ENCODE data around the gene MMD2.
A peak's percentile ranks its signal among the peaks of the same experiment; 100 is the strongest.
"Not testable (repeated sequence)": the region's sequence is repeated elsewhere in the genome, so short reads cannot be mapped to it uniquely, and the experiment has no call there.

Gene MMD2

DNA sequence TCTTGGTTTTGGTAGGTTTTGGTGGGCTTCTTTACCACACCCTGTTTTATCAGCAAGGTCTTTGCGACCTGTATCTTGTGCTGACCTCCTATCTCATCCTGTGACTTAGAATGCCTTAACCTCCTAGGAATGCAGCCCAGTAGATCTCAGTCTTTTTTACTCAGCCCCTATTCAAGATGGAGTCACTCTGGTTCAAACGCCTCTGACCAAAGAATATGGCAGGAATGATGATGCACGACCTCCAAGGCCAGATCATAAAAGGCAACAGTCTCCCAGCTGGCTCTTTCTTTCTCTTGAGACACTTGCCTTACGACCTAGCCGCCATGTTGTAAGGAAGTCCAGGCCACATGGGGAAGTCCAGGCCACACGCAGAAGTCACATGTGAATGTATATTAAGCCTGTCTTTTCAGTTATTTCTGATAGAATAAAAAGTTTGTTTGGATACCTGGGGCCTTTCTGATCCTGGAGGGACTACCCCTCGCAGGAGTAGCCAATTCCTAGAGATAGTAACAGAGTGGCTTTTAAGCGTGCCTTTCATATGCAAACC is 65.0 kb downstream of the MMD2 start:
- no peak for DNase-seq (ENCODE audit: low read depth)

DNA sequence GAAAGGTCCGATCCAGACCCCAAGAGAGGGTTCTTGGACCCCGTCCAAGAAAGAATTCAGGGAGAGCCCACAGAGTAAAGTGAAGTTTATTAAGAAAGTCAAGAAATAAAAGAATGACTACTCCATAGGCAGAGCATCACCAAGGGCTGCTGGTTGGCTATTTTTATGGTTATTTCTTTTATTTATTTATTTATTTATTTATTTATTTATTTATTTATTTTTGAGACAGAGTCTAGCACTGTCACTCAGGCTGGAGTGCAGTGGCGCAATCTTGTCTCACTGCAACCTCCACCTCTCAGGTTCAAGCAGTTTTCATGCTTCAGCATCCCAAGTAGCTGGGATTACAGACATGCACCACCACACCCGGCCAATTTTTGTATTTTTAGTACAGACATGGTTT is 65.8 kb downstream of the MMD2 start:
- not testable (repeated sequence) for DNase-seq (ENCODE audit: low read depth)

DNA sequence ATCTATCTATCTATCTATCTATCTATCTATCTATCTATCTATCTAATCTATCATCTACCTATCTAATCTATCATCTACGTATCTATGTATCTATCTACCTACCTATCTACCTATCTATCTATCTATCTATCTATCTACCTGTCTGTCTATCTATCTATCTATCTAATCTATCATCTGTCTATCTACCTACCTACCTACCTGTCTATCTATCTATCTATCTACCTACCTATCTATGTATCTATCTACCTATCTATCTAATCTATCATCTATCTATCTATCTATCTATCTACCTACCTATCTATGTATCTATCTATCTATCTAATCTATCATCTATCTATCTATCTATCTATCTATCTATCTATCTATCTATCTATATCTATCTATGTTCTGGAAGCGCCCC is 67.5 kb downstream of the MMD2 start:
- DNase-seq (ENCODE audit: low read depth) = not testable (repeated sequence)

DNA sequence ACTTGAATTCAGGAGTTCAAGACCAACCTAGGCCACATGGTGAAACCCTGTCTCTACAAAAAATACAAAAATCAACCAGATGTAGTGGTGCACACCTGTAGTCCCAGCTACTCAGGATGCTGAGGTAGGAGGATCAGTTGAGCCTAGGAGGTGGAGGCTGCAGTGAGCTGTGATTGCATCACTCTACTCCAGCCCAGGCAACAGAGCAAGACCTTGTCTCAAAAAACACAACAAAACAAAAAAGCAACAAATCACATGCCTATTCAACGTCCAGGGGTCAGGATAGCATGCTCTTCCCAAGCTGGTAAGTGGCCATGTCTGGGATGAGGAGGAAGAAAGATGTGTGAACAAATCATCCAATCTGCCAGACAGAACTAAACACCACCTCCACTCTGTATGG is 69.3 kb downstream of the MMD2 start:
- no peak for DNase-seq (ENCODE audit: low read depth)

DNA sequence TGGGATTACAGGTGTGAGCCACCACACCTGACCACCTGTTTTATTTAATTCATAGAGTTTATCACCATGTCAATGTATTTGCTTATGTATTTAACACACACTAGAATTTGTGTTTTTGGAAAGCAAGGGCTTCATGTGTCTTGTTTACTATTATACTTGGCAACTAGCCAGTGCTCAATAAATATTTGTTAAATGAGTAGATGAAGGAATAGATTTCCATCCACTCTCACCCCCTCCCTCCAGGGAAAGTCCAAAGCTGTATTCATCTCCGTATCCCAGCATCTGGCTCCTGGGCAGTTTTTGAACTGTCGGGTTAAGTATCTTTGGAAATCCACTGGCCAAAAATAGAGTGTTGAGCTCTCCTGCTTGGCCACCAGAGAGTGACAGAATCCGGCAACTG is 70.8 kb downstream of the MMD2 start:
- DNase-seq (ENCODE audit: low read depth) = no peak

DNA sequence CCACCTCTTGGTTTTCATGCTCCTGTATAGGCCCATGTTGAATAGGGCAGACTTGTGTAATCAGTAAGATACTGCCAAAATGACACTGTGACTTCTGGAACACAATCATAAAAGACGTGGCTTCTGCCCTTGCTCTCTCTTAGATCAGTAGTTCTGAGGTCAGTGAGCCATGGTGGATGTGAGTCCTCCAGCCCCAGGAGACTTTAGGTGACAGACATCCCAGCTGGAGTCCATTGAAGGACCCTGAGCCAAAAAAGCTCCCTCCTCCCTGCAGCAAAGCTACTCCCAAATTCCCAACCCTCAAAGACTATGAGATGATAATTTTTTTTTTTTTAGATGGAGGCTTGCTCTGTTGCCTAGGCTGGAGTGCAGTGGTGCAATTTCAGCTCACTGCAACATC is 72.3 kb downstream of the MMD2 start:
- no peak for DNase-seq (ENCODE audit: low read depth)

DNA sequence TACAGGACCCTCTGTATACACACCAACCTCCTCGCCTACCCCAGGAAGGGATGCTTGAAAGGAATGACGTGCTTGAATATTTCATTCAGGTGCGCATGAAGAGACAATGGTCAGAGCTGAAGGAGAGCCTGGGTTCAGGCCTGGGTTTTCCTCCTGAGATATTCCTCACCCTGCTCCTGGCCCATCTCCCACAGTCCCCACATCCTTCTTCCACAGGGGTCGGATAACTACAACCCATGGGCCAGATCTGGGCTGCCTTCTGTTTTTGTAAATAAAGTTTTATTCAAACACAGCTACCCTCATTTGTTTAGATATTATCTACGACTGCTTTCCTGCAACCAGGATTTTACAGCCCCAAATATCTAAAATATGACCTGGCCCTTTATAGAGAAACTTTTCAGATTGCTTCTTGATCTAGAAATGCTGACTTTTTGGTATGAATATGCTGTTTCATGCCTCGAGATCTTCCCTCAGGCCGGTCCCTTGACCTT is 73.6 kb downstream of the MMD2 start:
- no peak for DNase-seq (ENCODE audit: low read depth)

DNA sequence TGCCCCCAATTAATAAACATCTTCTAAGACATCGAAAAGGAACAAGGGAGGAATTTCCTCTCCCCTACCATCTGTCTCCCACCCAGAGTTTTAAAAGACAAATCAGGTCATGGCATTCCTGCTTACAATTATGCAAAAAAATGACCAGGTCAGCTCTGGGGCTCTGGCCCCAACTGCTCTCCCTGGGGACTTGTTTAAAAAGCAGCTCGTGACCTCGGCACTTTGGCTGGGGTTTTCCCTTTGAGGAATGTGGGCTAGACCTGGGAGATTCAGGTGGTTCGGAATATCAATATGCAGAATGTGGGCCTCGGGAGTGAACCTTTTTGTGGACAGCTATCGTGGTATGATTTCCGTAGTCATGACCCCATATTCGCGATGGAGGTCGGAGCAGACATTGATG is 74.8 kb downstream of the MMD2 start:
- DNase-seq (ENCODE audit: low read depth) = no peak

DNA sequence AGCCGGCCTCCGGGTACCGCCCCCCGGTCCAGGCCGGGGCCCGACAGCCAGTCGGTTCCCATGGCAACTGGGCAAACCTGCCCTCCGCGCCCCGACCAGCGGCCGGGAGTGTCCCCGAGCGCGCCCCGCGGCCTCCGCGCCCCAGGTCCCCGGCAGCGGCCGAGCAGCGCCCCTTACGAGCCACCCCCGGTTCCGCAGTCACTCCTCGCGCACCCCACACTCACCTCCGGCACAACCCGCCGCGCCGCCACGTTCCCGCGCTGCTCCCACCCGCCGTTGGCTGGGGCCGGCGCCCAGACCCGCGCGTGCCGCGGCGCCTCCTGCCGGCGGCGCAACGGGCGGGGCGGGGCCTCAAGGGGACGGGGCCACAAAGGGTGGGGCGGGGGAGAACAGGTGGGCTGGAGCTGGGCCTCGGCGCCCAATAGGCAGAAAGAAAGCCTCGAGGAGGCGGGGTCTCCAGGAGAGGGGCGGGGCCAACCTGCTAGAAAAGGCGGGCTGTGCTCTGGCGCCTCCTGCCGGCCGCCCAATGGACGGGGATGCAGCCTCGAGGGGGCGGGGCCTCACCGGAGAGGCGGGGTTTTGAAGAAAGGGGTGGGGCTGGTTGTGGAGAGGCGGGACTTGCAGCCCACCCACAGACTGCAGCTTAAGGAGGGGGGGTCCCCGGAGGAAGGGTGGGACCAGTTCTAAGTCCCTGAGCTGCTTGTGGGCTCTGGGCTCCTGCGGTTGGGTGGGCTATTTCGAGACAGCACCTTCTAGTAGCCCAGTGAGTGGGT is 75.4 kb downstream of the MMD2 start, which contains the start of gene RADIL:
Gene RADIL (minus strand): TSS at position 345 of the 773 bp plus-strand sequence. CDS start 5,577 bp downstream, outside the sequence.
- DNase-seq (ENCODE audit: low read depth) = peak; percentile 68

DNA sequence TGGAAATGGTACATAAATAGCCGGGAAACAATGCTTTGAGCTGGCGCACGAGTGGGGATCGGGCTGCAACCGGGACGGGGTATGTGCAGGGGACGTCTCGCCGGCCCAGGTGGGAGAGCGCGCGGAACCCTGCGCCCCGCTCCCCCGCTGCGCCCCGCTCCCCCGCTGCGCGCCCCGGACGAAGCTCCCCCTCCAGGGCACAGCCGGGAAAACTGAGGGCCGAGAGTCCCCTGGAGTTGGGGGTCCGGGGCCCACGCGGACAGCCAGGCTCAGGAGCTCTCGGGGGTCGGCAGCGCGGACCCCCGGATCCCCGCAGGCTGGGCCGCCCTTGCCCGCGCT is 76.0 kb downstream of the MMD2 start:
- no peak for DNase-seq (ENCODE audit: low read depth)

DNA sequence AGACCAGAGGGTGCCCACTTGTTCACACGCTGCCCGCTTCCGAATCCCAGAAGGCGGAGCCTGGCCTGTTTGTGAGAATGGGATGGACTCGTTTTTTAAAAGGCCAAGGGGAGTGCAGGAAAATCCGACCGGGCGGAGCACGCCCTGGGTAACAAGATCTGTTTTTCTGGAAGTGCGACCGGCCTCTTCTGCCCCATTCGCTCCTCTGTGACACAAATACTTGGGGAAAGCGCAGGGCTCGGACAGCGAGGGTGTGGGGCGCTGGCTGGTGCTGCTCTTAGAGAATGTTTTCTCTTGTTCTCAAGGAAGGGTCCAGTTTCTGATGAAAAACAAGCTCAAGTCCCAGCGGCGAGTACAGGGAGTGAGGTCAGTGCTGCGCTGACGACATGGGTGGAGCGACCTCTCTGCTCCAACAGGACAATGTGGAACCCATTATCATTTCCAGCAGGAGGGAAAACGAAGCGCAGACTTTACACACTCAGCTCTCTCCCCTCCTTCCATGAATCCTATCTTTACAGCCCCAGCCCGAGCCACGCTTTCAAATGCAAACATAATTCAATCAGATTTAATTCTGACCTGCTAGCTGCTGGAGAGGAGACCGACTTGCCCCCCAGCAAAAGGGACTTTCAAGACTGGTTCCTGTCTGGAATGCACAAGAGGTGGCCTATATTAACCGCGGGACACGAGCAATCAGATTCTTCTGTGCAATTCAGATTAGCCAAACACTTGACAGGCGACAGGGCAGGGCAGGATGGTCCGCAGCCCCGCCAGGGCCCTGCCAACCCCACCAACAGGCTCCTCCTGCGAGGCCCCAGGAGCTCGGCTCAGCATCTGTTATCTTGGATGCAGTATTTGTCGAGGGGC is 76.6 kb downstream of the MMD2 start:
- peak; percentile 46 for DNase-seq (ENCODE audit: low read depth)

DNA sequence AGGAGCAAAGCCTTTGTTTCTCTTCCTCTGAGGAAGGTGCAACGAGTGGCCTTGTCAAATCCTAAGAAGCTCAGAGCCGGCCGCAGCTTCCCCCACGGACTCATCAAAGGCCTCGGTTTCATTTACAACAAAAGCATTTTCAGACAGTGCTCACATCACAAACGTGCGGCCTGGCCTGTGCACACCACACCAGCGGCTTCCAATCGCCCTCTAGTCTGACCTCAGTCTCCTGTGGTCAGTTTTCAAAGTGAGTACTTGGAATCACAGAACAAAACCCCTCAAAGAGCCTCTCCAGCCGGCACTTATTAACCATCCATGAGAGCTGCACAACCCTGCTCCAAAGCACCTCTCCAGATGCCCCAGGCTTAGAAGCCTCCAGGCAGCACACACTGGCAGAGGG is 78.8 kb downstream of the MMD2 start:
- no peak for DNase-seq (ENCODE audit: low read depth)

DNA sequence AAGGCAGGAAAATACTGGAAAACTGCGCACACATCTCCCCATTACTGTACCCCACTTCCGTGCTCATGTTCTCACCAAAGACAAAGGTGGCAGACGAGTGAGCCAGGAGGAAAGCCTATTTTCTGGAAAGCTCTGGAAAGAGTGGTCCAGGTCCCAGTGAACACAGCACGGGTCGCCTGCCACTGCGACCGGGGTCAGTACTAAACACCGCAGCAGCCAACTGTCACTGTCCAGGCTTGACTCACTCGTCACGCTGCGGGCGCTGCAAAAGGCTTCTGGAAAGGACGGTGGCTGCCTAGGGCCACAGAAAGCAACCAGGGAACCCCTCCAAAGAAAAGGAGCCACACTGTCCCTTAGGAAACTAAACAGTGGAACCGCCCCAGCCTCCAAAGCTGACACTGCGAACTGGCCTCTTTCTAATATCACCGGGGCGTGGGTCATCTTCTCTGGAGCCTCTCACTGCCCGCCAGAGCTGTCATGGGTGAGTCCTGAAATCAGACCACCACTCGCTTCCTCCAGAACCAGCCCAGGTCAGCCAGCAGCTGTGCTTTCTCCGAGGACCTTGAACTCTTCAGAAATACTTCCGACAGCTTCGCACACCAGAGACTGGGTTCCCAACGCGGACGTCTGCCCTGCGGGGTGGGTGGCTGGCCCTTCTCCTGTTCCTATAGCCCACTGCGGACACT is 79.4 kb downstream of the MMD2 start:
- no peak for DNase-seq (ENCODE audit: low read depth)

DNA sequence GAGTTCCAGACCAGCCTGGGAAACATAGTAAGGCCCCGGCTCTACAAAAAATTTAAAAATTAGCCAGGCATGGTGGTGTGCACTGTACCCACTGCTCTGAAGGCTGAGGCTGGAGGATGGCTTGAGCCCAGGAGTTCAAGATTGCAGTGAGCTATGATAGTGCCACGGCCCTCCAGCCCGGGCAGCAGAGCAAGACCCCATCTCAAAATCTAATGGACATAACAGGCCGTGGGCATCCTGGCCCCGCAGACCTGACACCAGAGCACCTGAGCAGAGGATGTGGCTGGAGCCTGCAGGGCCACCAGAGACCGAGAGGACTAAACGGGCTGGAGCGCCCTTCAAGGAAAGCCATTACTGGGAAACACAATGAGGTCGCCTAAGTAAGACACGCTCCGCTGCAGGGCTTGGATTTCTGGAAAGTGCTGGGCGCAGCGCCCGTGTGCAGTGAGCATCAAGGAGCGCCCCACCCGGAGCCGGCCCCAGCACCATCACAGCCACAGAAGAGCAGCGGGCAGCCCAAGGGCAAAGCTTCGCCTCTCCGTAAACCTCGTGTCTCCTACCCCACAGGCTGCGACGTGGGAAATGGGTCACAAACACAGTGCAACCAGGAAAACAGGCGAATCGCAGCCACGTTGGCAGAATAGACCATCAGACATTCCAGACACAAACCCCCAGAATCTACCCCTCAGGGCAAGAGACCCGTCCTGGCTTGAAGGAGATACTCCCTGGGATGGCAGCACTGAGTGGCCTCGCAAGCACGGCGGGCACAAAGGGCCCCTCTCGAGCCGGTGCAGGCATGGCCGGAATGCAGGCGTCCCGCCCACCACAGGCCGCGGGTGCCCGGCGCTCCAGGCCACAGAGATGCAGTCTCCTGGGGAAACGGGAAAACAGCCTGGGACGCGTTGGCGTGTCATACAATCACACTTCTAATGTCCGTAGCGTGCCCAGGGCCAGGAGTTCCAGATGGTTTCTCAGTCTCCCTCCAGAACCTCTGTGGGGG is 80.4 kb downstream of the MMD2 start:
- DNase-seq (ENCODE audit: low read depth) = no peak

DNA sequence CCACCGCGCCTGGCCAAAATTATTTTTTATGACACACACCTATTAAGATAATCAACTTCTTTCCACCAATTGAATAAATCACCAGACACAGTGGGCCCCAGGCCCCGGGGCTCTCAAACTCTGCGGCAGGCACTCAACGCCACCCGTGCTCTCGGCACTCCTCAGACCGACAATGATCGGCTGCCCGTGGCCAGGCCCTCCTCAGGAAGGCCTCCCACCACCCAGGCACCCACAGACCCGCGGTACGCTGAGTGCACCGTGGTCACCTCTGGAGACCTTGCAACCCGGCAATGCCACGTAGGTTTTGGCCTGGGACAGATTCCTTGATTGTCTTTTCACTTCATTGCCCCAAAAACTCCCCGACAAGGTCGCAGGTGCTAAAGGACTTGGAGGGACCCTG is 82.4 kb downstream of the MMD2 start:
- no peak for DNase-seq (ENCODE audit: low read depth)

DNA sequence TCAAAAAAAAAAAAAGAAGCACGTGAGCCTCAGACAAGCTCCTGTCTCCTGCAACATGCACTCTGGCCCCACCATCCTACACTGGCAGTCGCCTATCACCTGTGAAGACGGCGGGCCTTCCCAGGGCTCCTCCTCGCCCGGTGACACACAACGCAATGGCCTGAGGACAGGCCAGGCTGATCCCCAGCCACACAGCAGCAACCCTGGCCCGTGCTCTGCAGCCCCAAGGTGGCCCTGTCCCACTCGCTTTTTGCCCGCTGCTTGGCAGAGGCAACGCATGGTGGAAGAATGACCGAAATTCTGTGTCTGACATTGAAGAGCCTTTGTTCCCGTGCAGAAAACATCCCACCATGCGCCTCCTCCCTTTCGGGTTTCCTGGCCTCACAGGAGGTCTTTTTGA is 83.6 kb downstream of the MMD2 start:
- DNase-seq (ENCODE audit: low read depth) = no peak

DNA sequence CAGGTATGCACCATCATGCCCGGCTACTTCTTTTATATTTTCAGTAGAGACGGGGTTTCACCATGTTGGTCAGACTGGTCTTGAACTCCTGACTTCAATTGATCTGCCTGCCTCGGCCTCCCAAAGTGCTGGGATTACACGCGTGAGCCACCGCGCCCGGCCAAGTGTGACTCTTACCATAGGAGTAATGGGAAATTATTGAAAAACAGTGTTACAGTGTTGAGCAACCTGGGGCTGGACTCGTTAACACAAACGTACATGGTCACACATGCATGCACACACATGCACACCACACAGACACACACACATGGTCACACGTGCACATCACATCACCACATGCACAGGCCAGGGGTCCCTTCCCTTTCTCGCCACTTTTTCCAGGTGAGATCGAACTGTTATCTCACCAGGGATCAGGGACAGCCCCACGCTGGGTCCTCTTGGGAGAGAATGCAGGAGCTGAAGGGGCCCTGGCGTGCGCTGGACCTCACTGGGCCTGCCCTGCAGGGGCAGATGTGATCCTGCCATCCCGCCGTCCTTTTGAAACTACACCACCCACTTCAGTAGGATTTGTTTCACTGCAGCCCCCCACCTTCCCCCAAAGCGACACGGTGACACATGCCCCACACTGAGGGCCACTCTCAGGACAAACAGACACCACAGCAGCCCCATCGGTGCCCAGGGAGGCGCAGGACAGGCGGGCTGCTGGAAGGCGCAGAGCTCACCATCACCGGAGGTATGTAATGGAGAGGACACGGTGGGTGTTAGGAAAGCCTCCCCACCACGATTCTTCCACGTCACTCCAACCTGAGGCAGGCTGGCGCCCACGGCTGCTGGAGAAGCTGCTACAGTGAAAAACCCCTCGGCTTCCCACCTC is 85.7 kb downstream of the MMD2 start:
- no peak for DNase-seq (ENCODE audit: low read depth)

DNA sequence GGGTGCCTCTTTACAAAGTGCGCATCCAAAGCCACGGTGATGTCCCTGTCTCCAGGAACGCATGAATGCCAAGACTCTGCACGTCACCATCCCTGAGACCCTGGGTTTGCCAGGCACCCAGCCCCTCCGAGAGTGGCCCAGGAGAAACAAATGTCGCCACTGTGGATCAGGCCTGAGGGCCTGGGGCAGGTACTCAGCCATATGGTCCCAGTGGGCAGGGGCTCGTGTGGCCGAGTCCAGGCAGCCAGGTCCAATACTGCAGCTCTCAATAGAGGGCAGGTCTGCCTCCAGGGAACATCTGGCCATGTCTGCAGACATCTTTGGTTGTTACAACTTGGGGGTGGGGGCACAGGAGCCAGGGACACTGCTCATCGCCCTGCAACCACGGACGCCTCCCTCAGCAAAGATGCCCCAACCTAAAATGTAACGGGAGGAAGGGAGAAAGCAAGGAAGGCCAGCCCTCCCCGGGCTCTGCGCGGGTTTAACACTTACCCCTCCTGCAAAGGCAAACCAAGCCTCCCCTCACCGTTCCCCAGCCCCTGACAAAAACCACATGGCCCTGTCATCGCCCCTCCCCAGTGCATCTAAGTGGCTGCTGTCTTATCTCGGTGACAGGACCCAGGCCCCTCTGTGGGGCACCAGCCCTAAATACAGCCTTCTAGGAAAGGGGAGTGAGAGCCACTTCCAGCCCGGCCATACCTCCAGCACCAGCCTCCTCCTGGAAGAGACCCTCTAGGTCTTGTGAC is 86.9 kb downstream of the MMD2 start:
- no peak for DNase-seq (ENCODE audit: low read depth)

DNA sequence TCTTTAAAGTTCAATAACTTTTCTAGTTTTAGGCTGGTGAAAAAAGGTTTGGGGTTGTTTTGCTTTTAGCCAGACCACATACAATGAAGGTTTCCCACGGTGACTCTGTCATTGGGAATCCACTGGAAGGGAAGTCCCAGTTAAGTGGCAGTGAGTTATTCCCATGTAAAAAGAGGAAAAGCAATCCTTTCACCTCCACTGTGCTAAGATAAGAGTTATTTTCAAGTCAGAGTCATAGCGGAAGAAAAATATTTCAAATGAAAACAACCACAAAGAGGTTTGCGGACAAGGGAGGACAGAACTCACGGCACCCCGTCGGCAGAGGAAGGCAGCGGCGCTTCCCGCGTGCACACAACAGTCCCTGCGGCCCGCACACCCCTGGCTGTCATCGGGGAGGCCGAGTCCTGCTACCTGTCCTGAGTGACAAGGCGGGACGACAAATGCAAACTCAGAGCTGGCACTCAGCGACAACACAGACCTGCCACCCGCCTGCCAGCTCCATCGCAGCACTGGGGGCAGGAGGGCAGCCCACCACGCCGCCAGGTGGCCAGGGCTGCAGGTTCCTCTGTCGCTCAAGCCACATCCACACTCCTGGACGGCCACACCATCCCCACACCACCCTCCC is 87.8 kb downstream of the MMD2 start:
- no peak for DNase-seq (ENCODE audit: low read depth)

Data from ELR (cell line).